Adipocyte (in vitro differentiated cells): ENCODE data around the gene CDKN1B.
A peak's percentile ranks its signal among the peaks of the same experiment; 100 is the strongest.

Source experiments
- DNase-seq: peaks from one replicate; pipeline ENCODE4 v3.0.0-alpha.2; 2015; ENCODE audit warnings: low read depth
- H3K27me3 ChIP-seq: replicated peaks from 2 replicates; pipeline ENCODE4 v1.7.0; 2013; ENCODE audit warnings: mild to moderate bottlenecking, low read length, moderate library complexity; ENCODE audit not compliant: control insufficient read depth, insufficient read depth
- H3K36me3 ChIP-seq: 2 replicates; pipeline ENCODE4 v1.7.0; 2013; ENCODE audit warnings: low read length, mild to moderate bottlenecking, moderate library complexity; ENCODE audit not compliant: control insufficient read depth, insufficient read depth, severe bottlenecking
- H3K4me1 ChIP-seq: 2 replicates; pipeline ENCODE4 v1.7.0; 2013; ENCODE audit warnings: mild to moderate bottlenecking, low read length, moderate library complexity; ENCODE audit not compliant: control insufficient read depth, insufficient read depth
- H3K4me3 ChIP-seq: 2 replicates; pipeline ENCODE4 v1.7.0; 2013; ENCODE audit warnings: mild to moderate bottlenecking, low read length, moderate library complexity
- H3K9ac ChIP-seq: 2 replicates; pipeline ENCODE4 v1.7.0; 2013; ENCODE audit warnings: mild to moderate bottlenecking, low read length, moderate library complexity
- H3K9me3 ChIP-seq: 2 replicates; pipeline ENCODE4 v1.7.0; 2013; ENCODE audit warnings: mild to moderate bottlenecking, low read length, moderate library complexity; ENCODE audit not compliant: control insufficient read depth

CDKN1B gene

GRCh38 chr12:12704593-12705230 is 12.5 kb upstream of the CDKN1B start:
- Histone ChIP-seq H3K36me3 (no peaks in the 10 kb centered on the region), H3K27me3 (no peaks in the 10 kb centered on the region), H3K4me1 (peaks cover 7% of the 10 kb centered on the region), H3K9ac (peak overlapping the region; percentile 47), H3K4me3 (no peak overlapping the region), H3K9me3 (no peaks in the 10 kb centered on the region)
- DNase-seq: peak; percentile 95

GRCh38 chr12:12705838-12706520 is 11.2 kb upstream of the CDKN1B start:
- H3K4me3 ChIP-seq: no peak overlapping the region
- H3K4me1 ChIP-seq: peaks cover 7% of the 10 kb centered on the region
- H3K9me3 ChIP-seq: no peaks in the 10 kb centered on the region
- no peaks in the 10 kb centered on the region for H3K36me3 ChIP-seq
- H3K9ac ChIP-seq: no peak overlapping the region
- DNase-seq: no peak
- H3K27me3 ChIP-seq: no peaks in the 10 kb centered on the region

DNA sequence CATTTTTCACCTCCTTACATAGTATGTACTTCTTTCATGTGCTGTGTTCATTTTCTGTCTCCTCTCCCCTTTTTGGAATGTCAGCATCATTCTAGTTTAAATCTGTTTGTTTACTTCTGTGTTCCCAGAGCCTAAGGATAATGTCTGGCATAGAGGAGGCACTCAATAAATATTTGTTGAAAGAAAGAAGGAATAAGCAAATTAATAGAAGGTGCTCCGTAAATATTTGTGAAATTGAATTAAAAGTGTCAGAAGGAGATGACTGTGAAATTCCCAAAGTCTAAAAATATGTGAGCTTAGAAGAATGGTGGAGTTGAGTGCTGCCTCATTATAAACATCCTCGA is 3.3 kb upstream of the CDKN1B start:
- DNase-seq: no peak
- Histone ChIP-seq H3K4me3 (peak overlapping the region; percentile 79), H3K27me3 (no peaks in the 10 kb centered on the region), H3K9me3 (no peaks in the 10 kb centered on the region), H3K9ac (peak overlapping the region; percentile 73), H3K4me1 (peaks cover 24% of the 10 kb centered on the region), H3K36me3 (no peaks in the 10 kb centered on the region)

DNA sequence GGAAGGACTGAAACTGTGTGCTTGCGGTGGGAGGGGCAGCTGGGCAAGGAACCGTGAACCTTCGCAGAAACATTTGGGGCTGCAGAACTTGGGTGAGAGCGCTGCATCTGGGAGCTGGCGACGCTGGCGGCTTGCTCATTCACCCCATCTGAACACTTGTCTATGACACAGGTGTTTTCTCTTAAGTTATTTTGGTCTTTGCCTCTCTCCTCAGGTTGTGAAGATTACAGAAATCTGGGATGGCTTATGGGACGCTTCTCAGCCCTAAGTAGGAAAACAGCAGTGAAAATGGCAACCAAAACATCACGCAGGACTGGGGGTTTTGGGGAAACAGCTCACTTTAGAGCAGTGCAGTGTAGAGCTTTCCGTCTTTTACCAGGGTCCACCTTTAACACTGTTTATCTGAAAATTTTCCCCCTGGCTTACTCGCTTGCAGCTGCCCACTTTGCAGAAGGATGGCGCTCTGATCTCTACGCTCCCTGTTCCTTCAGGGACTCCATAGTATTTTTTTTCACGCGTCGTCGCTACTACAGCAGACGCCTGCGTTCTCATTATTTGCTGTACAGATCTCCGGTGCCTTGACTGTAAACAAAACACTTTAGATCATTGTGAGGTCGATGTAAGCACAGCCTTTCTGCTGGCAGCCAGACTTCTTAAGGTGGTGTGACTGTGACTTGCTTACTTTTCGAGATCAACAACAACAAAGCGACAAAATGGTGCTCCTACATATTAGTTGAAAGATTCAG is 2.7 kb upstream of the CDKN1B start:
- H3K4me1 ChIP-seq: peaks cover 24% of the 10 kb centered on the region
- no peaks in the 10 kb centered on the region for H3K27me3 ChIP-seq
- peak; percentile 48 for DNase-seq
- no peaks in the 10 kb centered on the region for H3K9me3 ChIP-seq
- peaks cover under 1% of the 10 kb centered on the region for H3K36me3 ChIP-seq
- peak overlapping the region; percentile 79 for H3K4me3 ChIP-seq
- peak overlapping the region; percentile 73 for H3K9ac ChIP-seq

DNA sequence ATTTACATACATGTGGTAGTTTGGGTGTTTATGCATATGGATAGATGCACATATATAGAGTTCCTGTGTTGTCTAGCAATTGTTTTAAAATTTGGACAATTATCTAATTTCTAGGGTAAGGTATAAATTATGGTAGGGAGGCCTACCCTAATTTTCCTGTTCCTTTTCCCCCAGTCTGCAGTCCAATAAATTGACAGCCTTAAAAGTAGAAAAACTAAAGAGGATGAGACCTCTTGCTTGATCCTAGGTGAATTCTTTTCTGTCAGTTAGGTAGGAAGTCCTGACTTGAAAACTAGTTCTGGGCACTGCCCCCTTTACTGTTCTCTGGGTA is 2.1 kb upstream of the CDKN1B start:
- Histone ChIP-seq H3K4me3 (no peak overlapping the region), H3K27me3 (no peaks in the 10 kb centered on the region), H3K36me3 (peaks cover 7% of the 10 kb centered on the region), H3K9me3 (no peaks in the 10 kb centered on the region), H3K9ac (peak overlapping the region; percentile 73), H3K4me1 (peaks cover 30% of the 10 kb centered on the region)
- DNase-seq: no peak

DNA sequence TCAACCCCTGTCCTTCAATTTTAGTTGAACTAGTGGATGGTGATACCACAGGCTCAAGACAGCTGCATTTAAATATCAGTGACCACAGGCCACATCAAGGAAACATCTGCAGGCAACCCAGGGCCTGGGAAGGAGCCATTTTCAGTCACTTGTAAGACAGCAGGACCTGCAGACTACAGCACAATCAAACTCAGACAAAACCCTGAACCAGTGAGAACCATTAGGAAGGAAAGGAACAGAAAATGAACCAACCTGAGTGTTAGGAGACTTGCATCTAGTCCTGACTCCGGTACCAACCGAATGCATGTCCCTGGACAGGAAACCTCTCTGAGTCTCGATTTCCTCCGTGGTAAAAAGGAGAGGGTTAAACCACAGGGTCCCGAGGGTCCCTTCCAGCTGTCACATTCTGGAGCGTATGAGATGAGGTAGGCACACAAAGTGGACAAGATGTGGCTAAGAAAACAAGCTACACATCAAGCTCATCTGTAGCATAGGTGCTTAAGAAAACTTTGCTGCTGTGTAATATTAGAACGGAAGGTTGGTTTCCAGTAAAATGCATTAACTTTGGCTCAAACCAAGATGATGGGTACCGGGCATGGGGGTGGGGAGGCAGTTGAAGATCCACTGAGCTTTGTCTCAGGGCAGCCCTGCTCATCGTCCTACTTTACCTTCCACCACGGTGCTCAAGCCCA is 1.6 kb upstream of the CDKN1B start:
- Histone ChIP-seq H3K36me3 (peaks cover 9% of the 10 kb centered on the region), H3K9me3 (no peaks in the 10 kb centered on the region), H3K27me3 (no peaks in the 10 kb centered on the region), H3K4me3 (peak overlapping the region; percentile 99), H3K9ac (peak overlapping the region; percentile 99), H3K4me1 (peaks cover 35% of the 10 kb centered on the region)
- no peak for DNase-seq

DNA sequence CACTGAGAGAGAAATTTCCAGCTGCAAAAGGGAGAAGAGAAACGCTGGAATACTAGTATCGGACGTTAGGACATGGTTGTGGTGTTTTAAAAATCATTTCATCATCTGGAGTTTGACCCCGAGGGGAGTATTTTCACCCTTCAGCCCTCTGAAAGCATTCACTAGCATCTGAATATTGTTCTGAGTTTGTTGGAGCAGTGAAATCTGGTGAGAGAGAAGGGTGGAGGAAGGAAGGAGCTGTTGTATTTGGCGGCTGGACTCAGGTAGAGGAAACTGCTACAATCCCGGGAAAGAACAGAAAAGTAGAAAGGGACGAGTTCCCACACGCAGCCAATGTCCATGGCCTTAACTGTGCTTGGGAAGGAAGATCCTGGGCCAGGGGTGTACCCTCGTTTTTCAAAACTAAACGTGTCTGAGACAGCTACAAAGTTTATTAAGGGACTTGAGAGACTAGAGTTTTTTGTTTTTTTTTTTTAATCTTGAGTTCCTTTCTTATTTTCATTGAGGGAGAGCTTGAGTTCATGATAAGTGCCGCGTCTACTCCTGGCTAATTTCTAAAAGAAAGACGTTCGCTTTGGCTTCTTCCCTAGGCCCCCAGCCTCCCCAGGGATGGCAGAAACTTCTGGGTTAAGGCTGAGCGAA is 896 bp upstream of the CDKN1B start:
- Histone ChIP-seq H3K4me1 (peaks cover 40% of the 10 kb centered on the region), H3K9me3 (no peaks in the 10 kb centered on the region), H3K4me3 (peak overlapping the region; percentile 99), H3K9ac (peak overlapping the region; percentile 99), H3K27me3 (no peaks in the 10 kb centered on the region), H3K36me3 (peaks cover 14% of the 10 kb centered on the region)
- peak; percentile 62 for DNase-seq

- Histone ChIP-seq H3K27me3 (no peaks in the 10 kb centered on the region), H3K9ac (peak overlapping the region; percentile 99), H3K4me3 (peak overlapping the region; percentile 99), H3K36me3 (peaks cover 23% of the 10 kb centered on the region), H3K4me1 (peaks cover 54% of the 10 kb centered on the region), H3K9me3 (no peaks in the 10 kb centered on the region)
- peak; percentile 55 for DNase-seq
These were observed 615 bp downstream of the CDKN1B start for GRCh38 chr12:12717586-12718380.

- Histone ChIP-seq H3K4me1 (peaks cover 60% of the 10 kb centered on the region), H3K4me3 (peak overlapping the region; percentile 99), H3K9me3 (no peaks in the 10 kb centered on the region), H3K9ac (peak overlapping the region; percentile 99), H3K36me3 (peaks cover 23% of the 10 kb centered on the region), H3K27me3 (no peaks in the 10 kb centered on the region)
- peak; percentile 55 for DNase-seq
These were observed 1.2 kb downstream of the CDKN1B start for GRCh38 chr12:12718381-12718759.

DNA sequence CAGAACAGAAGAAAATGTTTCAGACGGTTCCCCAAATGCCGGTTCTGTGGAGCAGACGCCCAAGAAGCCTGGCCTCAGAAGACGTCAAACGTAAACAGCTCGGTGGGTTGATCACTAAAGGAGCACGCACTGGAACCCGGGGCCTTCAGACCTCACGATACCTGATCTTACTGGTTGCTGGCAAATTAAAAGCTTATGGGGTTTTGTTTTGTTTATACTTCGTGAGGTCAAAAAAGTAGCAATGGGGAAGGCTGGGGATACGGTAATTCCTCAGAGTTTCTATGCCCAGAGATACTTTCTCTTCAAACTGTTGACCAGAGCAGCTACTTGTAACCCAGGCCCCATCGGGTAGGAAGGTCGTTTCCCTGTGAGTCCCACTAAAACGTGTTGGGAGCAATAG is 1.7 kb downstream of the CDKN1B start:
- H3K9me3 ChIP-seq: no peaks in the 10 kb centered on the region
- H3K36me3 ChIP-seq: peaks cover 23% of the 10 kb centered on the region
- no peaks in the 10 kb centered on the region for H3K27me3 ChIP-seq
- H3K9ac ChIP-seq: peak overlapping the region; percentile 99
- peak overlapping the region; percentile 99 for H3K4me3 ChIP-seq
- H3K4me1 ChIP-seq: peaks cover 58% of the 10 kb centered on the region
- peak; percentile 68 for DNase-seq
